ENCODE measurements around the gene RAB3IL1. TPM values are rescaled to one million over a fixed set of nuclear protein-coding genes. Genes with fewer than 3 reads are reported as not detected.
A peak's percentile ranks its signal among the peaks of the same experiment; 100 is the strongest.

RAB3IL1 gene
- total RNA-seq, 4 donors from 2014 or later, result 6.5 to 27.7 (median 15.2) TPM

- 0% methylated on average over 2 to 4 of the region's 96 CpGs for whole genome bisulfite sequencing, 2 donors
- no peaks in the 10 kb centered on the region for H3K36me3 ChIP-seq
These were observed 25.9 kb downstream of the RAB3IL1 start, which contains the start of gene FADS3 for GRCh38 chr11:61891331-61892084. TSS of gene FADS3 (minus strand) at chr11:61891545. CDS start at chr11:61891381, 164 bp downstream.

GRCh38 chr11:61890529-61891330 is 26.6 kb downstream of the RAB3IL1 start:
- intact Hi-C loops (cut with DNase I), result no loop called here
- 3 to 8% methylated on average over 5 to 8 of the region's 38 CpGs for WGBS, 2 donors
- Histone ChIP-seq H3K4me1 (peaks cover 8 to 35% of the 10 kb centered on the region in 2 donors), H3K9me3 (no peaks in the 10 kb centered on the region), H3K4me3 (replicated peaks in 1 of 3) (peak overlapping the region; percentile 61 to 88 (median 76)), H3K27ac (peak overlapping the region; percentile 69 to 77 (median 69)), H3K27me3 (no peaks in the 10 kb centered on the region), H3K36me3 (no peaks in the 10 kb centered on the region)
- TF ChIP-seq CTCF (IDR thresholded peaks at IDR 0.05) (no peak), POLR2A (IDR thresholded peaks at IDR 0.05) (no peak)
- DNase-seq, result peak; percentile 35 to 51

More at GRCh38 chr11:61891331-61892084, 25.9 kb downstream of the RAB3IL1 start, which contains the start of gene FADS3:
- Histone ChIP-seq H3K27me3 (no peaks in the 10 kb centered on the region), H3K27ac (peak within 1 kb of the TSS; percentile 69 to 77 (median 72)), H3K9me3 (no peaks in the 10 kb centered on the region), H3K4me1 (peaks cover 8 to 35% of the 10 kb centered on the region in 2 donors), H3K4me3 (replicated peaks in 1 of 3) (peak within 1 kb of the TSS; percentile 61 to 88 (median 76))
- peak; percentile 59 to 76 for TF ChIP-seq POLR2A (IDR thresholded peaks at IDR 0.05)
- TF ChIP-seq CTCF (IDR thresholded peaks at IDR 0.05), result no peak
- peak; percentile 90 to 93 for DNase-seq
- intact Hi-C loops (cut with DNase I), result no loop called here

GRCh38 chr11:61889831-61890230 is 27.5 kb downstream of the RAB3IL1 start:
- DNase-seq, result no peak
- Histone ChIP-seq H3K36me3 (no peaks in the 10 kb centered on the region), H3K27me3 (no peaks in the 10 kb centered on the region), H3K4me1 (peaks cover 8 to 30% of the 10 kb centered on the region in 2 donors), H3K9me3 (no peaks in the 10 kb centered on the region), H3K27ac (no peak overlapping the region), H3K4me3 (replicated peaks in 1 of 3) (no peak overlapping the region)
- TF ChIP-seq CTCF (IDR thresholded peaks at IDR 0.05), result no peak
- no peak for TF ChIP-seq POLR2A (IDR thresholded peaks at IDR 0.05)
- 91 to 93% methylated on average over 10 of the region's 10 CpGs for WGBS, 2 donors
- intact Hi-C loops (cut with DNase I), result loop anchor here (5.0 kb wide), 1 partner anchor 63 kb away; the partner anchor contains the start of gene FADS2

GRCh38 chr11:61888590-61888989 is 28.8 kb downstream of the RAB3IL1 start:
- no peaks in the 10 kb centered on the region for H3K36me3 ChIP-seq
- peak overlapping the region in 1 of 3 donors; percentile 57 for H3K27ac ChIP-seq
- H3K4me3 ChIP-seq (replicated peaks in 1 of 3), result no peak overlapping the region
- intact Hi-C loops (cut with DNase I), result loop anchor here (5.0 kb wide), 1 partner anchor 61 kb away; the partner anchor contains the start of gene FADS2
- peaks cover 8 to 30% of the 10 kb centered on the region in 2 donors for H3K4me1 ChIP-seq
- no peaks in the 10 kb centered on the region for H3K9me3 ChIP-seq
- no peaks in the 10 kb centered on the region for H3K27me3 ChIP-seq
- TF ChIP-seq CTCF (IDR thresholded peaks at IDR 0.05) (no peak), POLR2A (IDR thresholded peaks at IDR 0.05) (no peak)
- 91 to 94% methylated on average over 11 to 12 of the region's 12 CpGs for WGBS, 2 donors
- no peak for DNase-seq
